Liver (tissue), 9 donors: ENCODE data around the gene NR2F6. TPM values are rescaled to one million over a fixed set of nuclear protein-coding genes. Genes with fewer than 3 reads are reported as not detected.

Experiments used
- DNase-seq: peaks from one replicate; pipeline ENCODE4 v3.0.0-alpha.2; 2017; ENCODE audit warnings: low spot score
- H3K27ac ChIP-seq, 2 donors: one replicate each; pipeline ENCODE4 v1.7.0; 2013; ENCODE audit warnings: inconsistent platforms in 2 of 2, low read length in 2 of 2, control low read depth in 1 of 2, low read depth in 1 of 2, mild to moderate bottlenecking in 1 of 2
- H3K27me3 ChIP-seq, 4 donors: one replicate each; pipeline versions ENCODE4 v1.6.1 to v1.7.0; 2013; ENCODE audit warnings: low read length in 3 of 4, inconsistent platforms in 1 of 4, mild to moderate bottlenecking in 1 of 4, moderate library complexity in 1 of 4; ENCODE audit not compliant: control insufficient read depth in 4 of 4, insufficient read depth in 4 of 4
- H3K36me3 ChIP-seq, 4 donors: one replicate each; pipeline versions ENCODE4 v1.6.1 to v1.7.0; 2013; ENCODE audit warnings: low read length in 3 of 4, mild to moderate bottlenecking in 3 of 4, low read depth in 1 of 4, moderate library complexity in 1 of 4; ENCODE audit not compliant: control insufficient read depth in 4 of 4, insufficient read depth in 3 of 4
- H3K4me1 ChIP-seq, 4 donors: one replicate each; pipeline versions ENCODE4 v1.6.1 to v1.7.0; 2013; ENCODE audit warnings: low read length in 3 of 4, mild to moderate bottlenecking in 3 of 4, moderate library complexity in 1 of 4; ENCODE audit not compliant: control insufficient read depth in 4 of 4, insufficient read depth in 4 of 4
- H3K4me3 ChIP-seq, 3 donors: one replicate each; pipeline versions ENCODE4 v1.6.1 to v1.7.0; 2013; ENCODE audit warnings: low read length in 3 of 3, control low read depth in 1 of 3, low read depth in 1 of 3, mild to moderate bottlenecking in 1 of 3
- H3K9ac ChIP-seq, 2 donors: one replicate each; pipeline ENCODE4 v1.7.0; 2013; ENCODE audit warnings: low read length in 2 of 2, mild to moderate bottlenecking in 2 of 2, moderate library complexity in 2 of 2, control low read depth in 1 of 2, low read depth in 1 of 2
- H3K9me3 ChIP-seq, 4 donors: one replicate each; pipeline versions ENCODE4 v1.6.1 to v1.7.0; 2013; ENCODE audit warnings: low read length in 3 of 4; ENCODE audit not compliant: control insufficient read depth in 4 of 4
- ATF3 ChIP-seq: IDR thresholded peaks from 2 replicates; pipeline ENCODE4 v1.6.1; 2016; ENCODE audit warnings: antibody characterized with exemption
- CTCF ChIP-seq: fragments of 150-350 bp; IDR thresholded peaks from 2 replicates; pipeline ENCODE4 v1.5.1; 2017; ENCODE audit warnings: improper control_type of control experiment, low read depth, low read length; ENCODE audit not compliant: missing input control
- EGR1 ChIP-seq, 2 donors: IDR thresholded peaks; 2 replicates each; pipeline ENCODE4 v1.6.1; 2016 to 2018; ENCODE audit warnings: antibody characterized with exemption in 2 of 2, low read depth in 2 of 2
- FOXA1 ChIP-seq: IDR thresholded peaks from 2 replicates; pipeline ENCODE4 v1.6.1; 2016; ENCODE audit warnings: antibody characterized with exemption
- FOXA2 ChIP-seq: IDR thresholded peaks from 2 replicates; pipeline ENCODE4 v1.6.1; 2016; ENCODE audit warnings: antibody characterized with exemption
- GABPA ChIP-seq, 2 donors: IDR thresholded peaks in 1 of 2; conservative IDR thresholded peaks in 1 of 2; 2 replicates each; pipeline ENCODE4 v1.6.1; 2016; ENCODE audit warnings: antibody characterized with exemption in 2 of 2, mild to moderate bottlenecking in 1 of 2, moderate library complexity in 1 of 2
- HNF4A ChIP-seq, 2 donors: conservative IDR thresholded peaks; 2 replicates each; pipeline ENCODE4 v1.6.1; 2016; ENCODE audit warnings: antibody characterized with exemption in 2 of 2, mild to moderate bottlenecking in 2 of 2
- HNF4G ChIP-seq: IDR thresholded peaks from 2 replicates; pipeline ENCODE4 v1.6.1; 2016; ENCODE audit warnings: antibody characterized with exemption
- JUND ChIP-seq, 2 donors: IDR thresholded peaks; 2 replicates each; pipeline ENCODE4 v1.6.1; 2016; ENCODE audit warnings: antibody characterized with exemption in 2 of 2
- NR2F2 ChIP-seq: IDR thresholded peaks from 2 replicates; pipeline ENCODE4 v1.6.1; 2016; ENCODE audit warnings: antibody characterized with exemption
- RAD21 ChIP-seq, 2 donors: IDR thresholded peaks; 2 replicates each; pipeline ENCODE4 v1.6.1; 2016; ENCODE audit warnings: antibody characterized with exemption in 2 of 2, mild to moderate bottlenecking in 2 of 2
- RXRA ChIP-seq, 2 donors: IDR thresholded peaks; 2 replicates each; pipeline ENCODE4 v1.6.1; 2017 to 2018; ENCODE audit warnings: antibody characterized with exemption in 2 of 2, mild to moderate bottlenecking in 1 of 2
- SP1 ChIP-seq: IDR thresholded peaks from 2 replicates; pipeline ENCODE4 v1.6.1; 2018; ENCODE audit warnings: antibody characterized with exemption, mild to moderate bottlenecking
- TAF1 ChIP-seq: conservative IDR thresholded peaks from 2 replicates; pipeline ENCODE4 v1.6.1; 2016; ENCODE audit warnings: antibody characterized with exemption, mild to moderate bottlenecking
- YY1 ChIP-seq: IDR thresholded peaks from 2 replicates; pipeline ENCODE4 v1.6.1; 2016; ENCODE audit warnings: antibody characterized with exemption, mild to moderate bottlenecking
- WGBS: extraction: QIAGEN DNeasy Blood & Tissue Kit; methylation state at CpG from one replicate; pipeline ENCODE4 v1.1.7; 2013; 5-methylcytosine and 5-hydroxymethylcytosine counted together
- polyA plus RNA-seq, 2 donors: library from polyadenylated mRNA; stranded (reverse) in 1 of 2; unstranded in 1 of 2; fragments of 200-250 nt in 1 of 2; fragments of >200 nt in 1 of 2; fragmentation: Nextera tagmentation in 1 of 2; extraction: Ambion mirVana in 1 of 2; gene quantifications; one replicate each; pipeline versions ENCODE4 v1.2.1 to v1.2.3, GENCODE V29; 2013 to 2015
- total RNA-seq, 2 donors: library from RNA; depleted of rRNA; stranded (reverse); fragments of >200 nt; gene quantifications; one replicate each; pipeline ENCODE4 v1.2.3, GENCODE V29; 2014
- TF ChIP-seq, protein P1 (sequence below): IDR thresholded peaks from 2 replicates; pipeline ENCODE4 v1.6.1; 2016; ENCODE audit warnings: antibody characterized with exemption
- TF ChIP-seq, protein P2 (sequence below): IDR thresholded peaks from 2 replicates; pipeline ENCODE4 v1.6.1; 2016; ENCODE audit warnings: antibody characterized with exemption
- donor health status: healthy.
- donor health status: healthy.
- donor health status: healthy.
- donor health status: healthy.
- donor health status: healthy.

NR2F6 gene
- total and polyA plus RNA-seq, 4 donors, result 30.5 to 86.1 (median 52.6) TPM

DNA sequence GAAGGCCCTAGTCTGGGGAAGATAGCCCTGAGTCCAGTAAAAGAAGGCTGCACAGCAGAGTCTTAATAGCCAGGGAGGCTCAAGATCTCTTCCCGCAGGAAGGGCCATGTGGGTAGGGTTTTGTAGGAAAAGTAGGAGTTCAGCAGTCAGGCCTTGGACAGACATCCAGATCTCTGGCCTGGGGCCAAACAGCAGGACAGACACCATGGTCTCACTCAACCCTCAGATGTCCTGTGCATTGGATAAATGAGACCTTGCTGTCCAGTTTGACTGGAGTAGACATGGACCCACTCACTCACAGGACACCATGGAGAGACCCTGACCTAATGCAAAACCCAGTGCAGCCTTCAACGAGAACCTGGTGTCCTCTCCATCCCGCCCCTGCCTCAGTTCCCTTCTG lies 15.8 kb downstream of the NR2F6 start (continued):
- TF ChIP-seq, protein P1, sequence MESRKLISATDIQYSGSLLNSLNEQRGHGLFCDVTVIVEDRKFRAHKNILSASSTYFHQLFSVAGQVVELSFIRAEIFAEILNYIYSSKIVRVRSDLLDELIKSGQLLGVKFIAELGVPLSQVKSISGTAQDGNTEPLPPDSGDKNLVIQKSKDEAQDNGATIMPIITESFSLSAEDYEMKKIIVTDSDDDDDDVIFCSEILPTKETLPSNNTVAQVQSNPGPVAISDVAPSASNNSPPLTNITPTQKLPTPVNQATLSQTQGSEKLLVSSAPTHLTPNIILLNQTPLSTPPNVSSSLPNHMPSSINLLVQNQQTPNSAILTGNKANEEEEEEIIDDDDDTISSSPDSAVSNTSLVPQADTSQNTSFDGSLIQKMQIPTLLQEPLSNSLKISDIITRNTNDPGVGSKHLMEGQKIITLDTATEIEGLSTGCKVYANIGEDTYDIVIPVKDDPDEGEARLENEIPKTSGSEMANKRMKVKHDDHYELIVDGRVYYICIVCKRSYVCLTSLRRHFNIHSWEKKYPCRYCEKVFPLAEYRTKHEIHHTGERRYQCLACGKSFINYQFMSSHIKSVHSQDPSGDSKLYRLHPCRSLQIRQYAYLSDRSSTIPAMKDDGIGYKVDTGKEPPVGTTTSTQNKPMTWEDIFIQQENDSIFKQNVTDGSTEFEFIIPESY, result no peak
- TF ChIP-seq, protein P2, sequence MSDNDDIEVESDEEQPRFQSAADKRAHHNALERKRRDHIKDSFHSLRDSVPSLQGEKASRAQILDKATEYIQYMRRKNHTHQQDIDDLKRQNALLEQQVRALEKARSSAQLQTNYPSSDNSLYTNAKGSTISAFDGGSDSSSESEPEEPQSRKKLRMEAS, result no peak
- TF ChIP-seq RXRA (IDR thresholded peaks at IDR 0.05) (no peak), EGR1 (IDR thresholded peaks at IDR 0.05; ENCODE audit: low read depth in 2 of 2) (no peak)

DNA sequence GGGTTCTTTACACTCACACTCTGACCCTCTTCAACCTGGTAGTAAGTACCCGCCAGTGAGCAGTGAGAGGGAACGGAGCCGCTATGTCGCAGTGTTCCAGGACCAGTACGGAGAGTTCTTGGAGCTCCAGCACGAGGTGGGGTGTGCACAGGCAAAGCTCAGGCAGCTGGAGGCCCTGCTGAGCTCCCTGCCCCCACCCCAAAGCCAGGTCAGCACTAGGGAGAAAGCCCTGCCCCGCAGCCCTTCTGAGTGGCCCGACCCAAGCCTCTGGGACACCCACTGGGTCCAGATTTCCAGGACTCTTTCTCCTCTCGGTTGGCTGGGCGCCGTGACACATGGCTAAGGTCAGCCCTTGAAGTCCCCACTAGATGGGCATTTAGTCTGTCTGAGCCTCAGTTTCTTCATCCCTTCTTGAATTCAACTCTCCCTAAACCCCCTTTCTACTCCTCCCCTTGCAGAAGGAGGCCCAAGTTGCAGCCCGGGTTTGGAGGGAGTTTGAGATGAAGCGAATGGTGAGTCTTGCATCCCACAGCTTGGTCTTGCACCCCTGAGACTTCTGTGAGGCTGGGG lies 17.8 kb downstream of the NR2F6 start:
- no peaks in the 10 kb centered on the region for H3K27me3 ChIP-seq
- peaks cover 3 to 17% (median 10%) of the 10 kb centered on the region in 4 donors for H3K4me1 ChIP-seq
- H3K36me3 ChIP-seq, result peaks cover 5 to 24% (median 13%) of the 10 kb centered on the region in 4 donors
- peak in 1 of 2 donors; percentile 12 for TF ChIP-seq RXRA (IDR thresholded peaks at IDR 0.05)
- TF ChIP-seq ATF3, result no peak
- TF ChIP-seq HNF4A (conservative IDR thresholded peaks at IDR 0.05), result peak in 1 of 2 donors; percentile 27
- no peak for TF ChIP-seq HNF4G
- peak; percentile 16 for TF ChIP-seq SP1
- H3K4me3 ChIP-seq, result no peak overlapping the region
- peak overlapping the region in 1 of 2 donors; percentile 25 for H3K27ac ChIP-seq
- WGBS, result 50% methylated on average over 13 of the region's 13 CpGs
- no peak for DNase-seq
- no peaks in the 10 kb centered on the region for H3K9me3 ChIP-seq
- H3K9ac ChIP-seq, result peak overlapping the region in 1 of 2 donors; percentile 5

- peak within 1 kb of the TSS; percentile 72 to 74 for H3K9ac ChIP-seq
- H3K36me3 ChIP-seq, result peaks cover 0 to 9% (median 4%) of the 10 kb centered on the region in 4 donors
- H3K27ac ChIP-seq, result peak within 1 kb of the TSS; percentile 91 to 98
- WGBS, result under 1% methylated on average over 90 of the region's 90 CpGs
- peaks cover 3 to 17% (median 10%) of the 10 kb centered on the region in 4 donors for H3K4me1 ChIP-seq
- H3K27me3 ChIP-seq, result no peaks in the 10 kb centered on the region
- DNase-seq, result peak; percentile 98
- no peaks in the 10 kb centered on the region for H3K9me3 ChIP-seq
- peak within 1 kb of the TSS; percentile 64 to 86 (median 71) for H3K4me3 ChIP-seq
- TF ChIP-seq RAD21 (IDR thresholded peaks at IDR 0.05) (peak in 1 of 2 donors; percentile 51), JUND (IDR thresholded peaks at IDR 0.05) (no peak), RXRA (IDR thresholded peaks at IDR 0.05) (peak; percentile 59 to 60), YY1 (peak; percentile 48), ATF3 (no peak), FOXA1 (peak; percentile 38), NR2F2 (peak; percentile 41), FOXA2 (peak; percentile 66), HNF4A (conservative IDR thresholded peaks at IDR 0.05) (peak; percentile 45 to 64), GABPA (IDR thresholded peaks at IDR 0.05 in 1 of 2, conservative IDR thresholded peaks at IDR 0.05 in 1 of 2) (peak in 1 of 2 donors; percentile 62), EGR1 (IDR thresholded peaks at IDR 0.05; ENCODE audit: low read depth in 2 of 2) (peak in 1 of 2 donors; percentile 59), CTCF (no peak), HNF4G (peak; percentile 23), TAF1 (peak; percentile 77)
- TF ChIP-seq, protein P1, result peak; percentile 62
These were observed 19.5 kb downstream of the NR2F6 start, which contains the start of gene OCEL1 for GRCh38 chr19:17226002-17226933. OCEL1 (plus strand) TSS chr19:17226226; CDS start chr19:17226248, 22 bp downstream.
